Measurements from ENCODE around the gene FOXP1.

FOXP1 gene

GRCh38 chr3:71031914-71032521, 551.5 kb downstream of the FOXP1 start:
- TF ChIP-seq CTCF (conservative IDR thresholded peaks at IDR 0.05; ENCODE audit: control insufficient read depth, insufficient read depth, low read depth, low read length), result no peak
- H3K4me3 ChIP-seq (ENCODE audit: control insufficient read depth, low read depth, low read length), result no peak overlapping the region
- DNase-seq (ENCODE audit: low read depth), result no peak

GRCh38 chr3:71031181-71031580, 552.3 kb downstream of the FOXP1 start:
- TF ChIP-seq CTCF (conservative IDR thresholded peaks at IDR 0.05; ENCODE audit: control insufficient read depth, insufficient read depth, low read depth, low read length), result no peak
- no peak overlapping the region for H3K4me3 ChIP-seq (ENCODE audit: control insufficient read depth, low read depth, low read length)
- DNase-seq (ENCODE audit: low read depth), result no peak

- no peak for DNase-seq (ENCODE audit: low read depth)
- no peak overlapping the region for H3K4me3 ChIP-seq (ENCODE audit: control insufficient read depth, low read depth, low read length)
- TF ChIP-seq CTCF (conservative IDR thresholded peaks at IDR 0.05; ENCODE audit: control insufficient read depth, insufficient read depth, low read depth, low read length), result no peak
These were observed 552.8 kb downstream of the FOXP1 start for GRCh38 chr3:71030748-71031147.

GRCh38 chr3:71029770-71030169, 553.8 kb downstream of the FOXP1 start:
- H3K4me3 ChIP-seq (ENCODE audit: control insufficient read depth, low read depth, low read length), result no peak overlapping the region
- TF ChIP-seq CTCF (conservative IDR thresholded peaks at IDR 0.05; ENCODE audit: control insufficient read depth, insufficient read depth, low read depth, low read length), result no peak
- no peak for DNase-seq (ENCODE audit: low read depth)

- DNase-seq (ENCODE audit: low read depth), result no peak
- TF ChIP-seq CTCF (conservative IDR thresholded peaks at IDR 0.05; ENCODE audit: control insufficient read depth, insufficient read depth, low read depth, low read length), result no peak
- no peak overlapping the region for H3K4me3 ChIP-seq (ENCODE audit: control insufficient read depth, low read depth, low read length)
These were observed 554.7 kb downstream of the FOXP1 start for GRCh38 chr3:71028802-71029201.

GRCh38 chr3:71028184-71028583, 555.3 kb downstream of the FOXP1 start:
- no peak overlapping the region for H3K4me3 ChIP-seq (ENCODE audit: control insufficient read depth, low read depth, low read length)
- DNase-seq (ENCODE audit: low read depth), result no peak
- no peak for TF ChIP-seq CTCF (conservative IDR thresholded peaks at IDR 0.05; ENCODE audit: control insufficient read depth, insufficient read depth, low read depth, low read length)
